Astrocyte (in vitro differentiated cells and primary cell): ENCODE measurements around the gene MIEF1. TPM values are rescaled to one million over a fixed set of nuclear protein-coding genes. Genes with fewer than 3 reads are reported as not detected.
"Not testable (repeated sequence)": the region's sequence is repeated elsewhere in the genome, so short reads cannot be mapped to it uniquely, and the experiment has no call there.

Experiments
- DNase-seq: peaks from one replicate; pipeline ENCODE4 v3.0.0-alpha.2; 2010; ENCODE audit warnings: low read depth
- FAIRE-seq: peaks from 2 replicates; lab custom pipeline; 2011; peaks lifted over from hg19 to GRCh38; lab: Jason Lieb, UNC
- H2AFZ ChIP-seq: 2 replicates; pipeline ENCODE4 v1.6.0; 2012; ENCODE audit warnings: low read depth, low read length, inconsistent platforms
- H3K27ac ChIP-seq: 2 replicates; pipeline ENCODE4 v1.5.1; 2011; ENCODE audit warnings: low read depth, low read length, inconsistent platforms
- H3K27me3 ChIP-seq: 2 replicates; pipeline ENCODE4 v1.6.0; 2011; ENCODE audit warnings: low read length, inconsistent platforms; ENCODE audit not compliant: insufficient read depth
- H3K36me3 ChIP-seq: 2 replicates; pipeline ENCODE4 v1.5.1; 2011; ENCODE audit warnings: low read length, inconsistent platforms; ENCODE audit not compliant: insufficient read depth
- H3K4me1 ChIP-seq: 2 replicates; pipeline ENCODE4 v1.5.1; 2011; ENCODE audit warnings: low read length, inconsistent platforms; ENCODE audit not compliant: insufficient read depth
- H3K4me2 ChIP-seq: 2 replicates; pipeline ENCODE4 v1.6.0; 2012; ENCODE audit warnings: low read length, inconsistent platforms
- H3K4me3 ChIP-seq: 2 replicates; pipeline ENCODE4 v1.5.1; 2011; ENCODE audit warnings: low read depth, mild to moderate bottlenecking, low read length, inconsistent platforms; ENCODE audit not compliant: insufficient read depth
- H3K79me2 ChIP-seq: 2 replicates; pipeline ENCODE4 v1.6.0; 2012; ENCODE audit warnings: mild to moderate bottlenecking, low read length, inconsistent platforms; ENCODE audit not compliant: insufficient read depth
- H3K9ac ChIP-seq: 2 replicates; pipeline ENCODE4 v1.6.0; 2012; ENCODE audit warnings: mild to moderate bottlenecking, low read length, inconsistent platforms
- H3K9me3 ChIP-seq: 2 replicates; pipeline ENCODE4 v1.5.1; 2012; ENCODE audit warnings: low read depth, mild to moderate bottlenecking, low read length, inconsistent platforms; ENCODE audit not compliant: insufficient read depth
- H4K20me1 ChIP-seq: 2 replicates; pipeline ENCODE4 v1.6.0; 2012; ENCODE audit warnings: low read length, inconsistent platforms; ENCODE audit not compliant: insufficient read depth
- H3K27ac Mint-ChIP-seq: one replicate; pipeline ENCODE4 v1.8.0; 2021; ENCODE audit warnings: mild to moderate bottlenecking, mixed read lengths; ENCODE audit not compliant: unreplicated experiment
- H3K27me3 Mint-ChIP-seq: one replicate; pipeline ENCODE4 v1.8.0; 2021; ENCODE audit warnings: low read depth, mixed read lengths; ENCODE audit not compliant: unreplicated experiment
- H3K36me3 Mint-ChIP-seq: one replicate; pipeline ENCODE4 v1.8.0; 2021; ENCODE audit warnings: low read depth, mixed read lengths; ENCODE audit not compliant: unreplicated experiment
- H3K4me1 Mint-ChIP-seq: one replicate; pipeline ENCODE4 v1.8.0; 2021; ENCODE audit warnings: low read depth, mixed read lengths; ENCODE audit not compliant: unreplicated experiment
- H3K4me3 Mint-ChIP-seq: one replicate; pipeline ENCODE4 v1.8.0; 2021; ENCODE audit warnings: mild to moderate bottlenecking, moderate library complexity, mixed read lengths; ENCODE audit not compliant: unreplicated experiment
- H3K9me3 Mint-ChIP-seq: one replicate; pipeline ENCODE4 v1.8.0; 2021; ENCODE audit warnings: mild to moderate bottlenecking, mixed read lengths; ENCODE audit not compliant: unreplicated experiment
- EZH2 ChIP-seq: IDR thresholded peaks from 2 replicates; pipeline ENCODE4 v1.6.1; 2012; ENCODE audit warnings: mild to moderate bottlenecking, low read length, inconsistent platforms; ENCODE audit not compliant: insufficient read depth
- total RNA-seq: library from RNA; stranded (reverse); gene quantifications from 2 replicates; pipeline ENCODE4 v1.2.1, GENCODE V29; 2021
- TF ChIP-seq, protein P1 (sequence below): IDR thresholded peaks from 2 replicates; pipeline ENCODE4 v1.5.1; 2011; ENCODE audit warnings: low read depth, mild to moderate bottlenecking, inconsistent platforms, low read length, moderate library complexity; ENCODE audit not compliant: insufficient read depth

Gene MIEF1
- total RNA-seq, 1 donor from 2014 or later, result 35.6 TPM

DNA sequence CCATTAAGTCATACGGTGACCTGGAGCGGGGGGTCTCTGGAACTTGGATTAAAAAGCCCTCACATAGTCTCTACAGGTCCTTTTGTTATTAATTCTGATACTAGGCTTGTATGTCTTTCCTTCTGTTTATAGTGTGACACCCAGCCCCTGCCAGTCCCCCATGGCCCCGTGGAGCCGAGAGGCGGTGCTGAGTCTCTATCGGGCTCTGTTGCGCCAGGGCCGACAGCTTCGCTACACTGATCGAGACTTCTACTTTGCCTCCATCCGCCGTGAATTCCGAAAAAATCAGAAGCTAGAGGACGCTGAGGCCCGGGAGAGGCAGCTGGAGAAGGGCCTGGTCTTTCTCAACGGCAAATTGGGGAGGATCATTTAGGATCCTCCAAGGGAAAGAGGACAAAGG lies 2.0 kb downstream of the MIEF1 start:
- no peak overlapping the region for H3K4me3 ChIP-seq
- H3K27ac ChIP-seq, result no peak overlapping the region
- TF ChIP-seq, protein P1, sequence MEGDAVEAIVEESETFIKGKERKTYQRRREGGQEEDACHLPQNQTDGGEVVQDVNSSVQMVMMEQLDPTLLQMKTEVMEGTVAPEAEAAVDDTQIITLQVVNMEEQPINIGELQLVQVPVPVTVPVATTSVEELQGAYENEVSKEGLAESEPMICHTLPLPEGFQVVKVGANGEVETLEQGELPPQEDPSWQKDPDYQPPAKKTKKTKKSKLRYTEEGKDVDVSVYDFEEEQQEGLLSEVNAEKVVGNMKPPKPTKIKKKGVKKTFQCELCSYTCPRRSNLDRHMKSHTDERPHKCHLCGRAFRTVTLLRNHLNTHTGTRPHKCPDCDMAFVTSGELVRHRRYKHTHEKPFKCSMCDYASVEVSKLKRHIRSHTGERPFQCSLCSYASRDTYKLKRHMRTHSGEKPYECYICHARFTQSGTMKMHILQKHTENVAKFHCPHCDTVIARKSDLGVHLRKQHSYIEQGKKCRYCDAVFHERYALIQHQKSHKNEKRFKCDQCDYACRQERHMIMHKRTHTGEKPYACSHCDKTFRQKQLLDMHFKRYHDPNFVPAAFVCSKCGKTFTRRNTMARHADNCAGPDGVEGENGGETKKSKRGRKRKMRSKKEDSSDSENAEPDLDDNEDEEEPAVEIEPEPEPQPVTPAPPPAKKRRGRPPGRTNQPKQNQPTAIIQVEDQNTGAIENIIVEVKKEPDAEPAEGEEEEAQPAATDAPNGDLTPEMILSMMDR, result no peak
- no peak for TF ChIP-seq EZH2
- peaks cover 5% of the 10 kb centered on the region for H3K4me1 Mint-ChIP-seq
- peak overlapping the region; percentile 93 for H3K4me2 ChIP-seq
- DNase-seq, result no peak
- H3K4me1 ChIP-seq, result peaks cover 21% of the 10 kb centered on the region
- no peaks in the 10 kb centered on the region for H3K27me3 Mint-ChIP-seq
- peak overlapping the region; percentile 83 for H3K9ac ChIP-seq
- peaks cover 61% of the 10 kb centered on the region for H3K79me2 ChIP-seq
- H3K9me3 ChIP-seq, result no peaks in the 10 kb centered on the region
- no peaks in the 10 kb centered on the region for H3K9me3 Mint-ChIP-seq
- no peak for FAIRE-seq
- no peaks in the 10 kb centered on the region for H3K27me3 ChIP-seq
- peak overlapping the region; percentile 98 for H3K4me3 Mint-ChIP-seq
- no peak overlapping the region for H2AFZ ChIP-seq
- peaks cover 25% of the 10 kb centered on the region for H3K36me3 ChIP-seq
- H3K27ac Mint-ChIP-seq, result no peak overlapping the region
- peaks cover 17% of the 10 kb centered on the region for H3K36me3 Mint-ChIP-seq
- H4K20me1 ChIP-seq, result peaks cover 36% of the 10 kb centered on the region

DNA sequence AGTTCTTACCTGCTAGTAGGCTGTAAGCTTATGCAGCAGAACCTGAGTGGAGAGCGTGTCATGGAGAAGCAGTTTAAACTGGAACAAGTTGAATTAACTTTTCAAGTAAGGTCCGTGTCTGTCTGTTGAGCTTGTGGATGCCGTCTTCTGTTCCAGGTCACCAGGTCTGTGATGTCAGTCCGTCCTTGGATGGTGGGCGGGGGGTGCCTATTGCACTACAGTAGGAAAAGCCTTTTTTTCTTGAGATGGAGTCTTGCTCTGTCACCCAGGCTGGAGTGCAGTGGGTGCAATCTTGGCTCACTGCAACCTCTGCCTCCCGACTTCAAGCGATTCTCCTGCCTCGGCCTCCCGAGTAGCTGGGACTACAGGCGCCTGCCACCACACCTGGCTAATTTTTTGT lies 4.9 kb downstream of the MIEF1 start:
- H3K27ac Mint-ChIP-seq, DNase-seq, H3K4me1 Mint-ChIP-seq, H3K4me2 ChIP-seq, FAIRE-seq, H2AFZ ChIP-seq, H3K9me3 ChIP-seq, H3K9ac ChIP-seq, H3K27ac ChIP-seq, H3K27me3 ChIP-seq, H3K27me3 Mint-ChIP-seq, H3K4me3 Mint-ChIP-seq, H3K4me3 ChIP-seq, H3K9me3 Mint-ChIP-seq: not testable (repeated sequence)
- Histone ChIP-seq H3K4me1 (peaks cover 11% of the 10 kb centered on the region), H3K36me3 (peaks cover 28% of the 10 kb centered on the region), H4K20me1 (peaks cover 56% of the 10 kb centered on the region), H3K79me2 (peaks cover 82% of the 10 kb centered on the region)
- peaks cover 24% of the 10 kb centered on the region for H3K36me3 Mint-ChIP-seq

DNA sequence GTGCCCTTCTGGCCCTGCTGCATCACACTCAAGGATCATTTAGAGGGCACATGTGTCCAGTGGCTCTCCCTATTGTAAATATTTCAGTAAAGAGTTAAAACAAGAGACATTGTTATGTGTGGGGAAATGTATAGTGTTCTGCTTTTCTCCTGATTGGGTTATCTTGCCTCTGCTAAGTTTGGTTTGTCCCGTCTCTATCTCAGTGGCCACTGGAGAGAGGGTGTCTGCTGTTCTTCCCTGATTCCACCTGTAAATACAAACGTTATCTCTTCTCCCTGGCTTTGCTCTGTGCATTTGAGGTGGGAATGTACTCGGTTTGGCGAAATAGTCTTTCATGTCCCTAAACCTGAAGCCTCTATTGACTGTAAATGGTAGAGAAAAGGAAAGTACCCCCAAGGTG lies 6.3 kb downstream of the MIEF1 start:
- TF ChIP-seq EZH2, result no peak
- TF ChIP-seq, protein P1, result no peak
- Histone ChIP-seq H3K4me2 (no peak overlapping the region), H4K20me1 (peaks cover 57% of the 10 kb centered on the region), H3K27me3 (no peaks in the 10 kb centered on the region), H3K27ac (no peak overlapping the region), H3K36me3 (peaks cover 30% of the 10 kb centered on the region), H3K4me3 (no peak overlapping the region), H2AFZ (no peak overlapping the region), H3K9me3 (no peaks in the 10 kb centered on the region), H3K79me2 (peaks cover 68% of the 10 kb centered on the region), H3K9ac (no peak overlapping the region), H3K4me1 (peaks cover 4% of the 10 kb centered on the region)
- FAIRE-seq (no peak), DNase-seq (no peak)
- Mint-ChIP-seq H3K36me3 (peaks cover 24% of the 10 kb centered on the region), H3K4me1 (peaks cover 3% of the 10 kb centered on the region), H3K4me3 (no peak overlapping the region), H3K27ac (no peak overlapping the region), H3K9me3 (no peaks in the 10 kb centered on the region), H3K27me3 (no peaks in the 10 kb centered on the region)
